Type B pancreatic cell (in vitro differentiated cells): ENCODE data around the gene CD22. TPM values are rescaled to one million over a fixed set of nuclear protein-coding genes. Genes with fewer than 3 reads are reported as not detected.

Experiments
- DNase-seq: peaks from one replicate; pipeline ENCODE4 v3.0.0; 2021; ENCODE audit warnings: mixed read lengths; ENCODE audit not compliant: unreplicated experiment; ENCODE audit errors: extremely low spot score
- H3K27ac Mint-ChIP-seq: 2 replicates; pipeline ENCODE4 v1.8.0; 2021; ENCODE audit warnings: mild to moderate bottlenecking, mixed read lengths
- H3K27me3 Mint-ChIP-seq: 2 replicates; pipeline ENCODE4 v1.8.0; 2021; ENCODE audit warnings: mixed read lengths
- H3K36me3 Mint-ChIP-seq: 2 replicates; pipeline ENCODE4 v1.8.0; 2021; ENCODE audit warnings: mixed read lengths
- H3K4me1 Mint-ChIP-seq: one replicate; pipeline ENCODE4 v1.8.0; 2021; ENCODE audit warnings: mixed read lengths; ENCODE audit not compliant: unreplicated experiment
- H3K4me3 Mint-ChIP-seq: 2 replicates; pipeline ENCODE4 v1.8.0; 2021; ENCODE audit warnings: mild to moderate bottlenecking, mixed read lengths
- H3K9me3 Mint-ChIP-seq: 2 replicates; pipeline ENCODE4 v1.8.0; 2021; ENCODE audit warnings: mixed read lengths
- CTCF ChIP-seq: fragments of 200-600 bp; sonication (generic); conservative IDR thresholded peaks from 2 replicates; pipeline ENCODE4 v1.5.0; 2021; ENCODE audit warnings: antibody characterized with exemption, mild to moderate bottlenecking
- total RNA-seq: library from RNA; stranded (reverse); gene quantifications from 2 replicates; pipeline ENCODE4 v1.2.1, GENCODE V29; 2021; ENCODE audit warnings: low replicate concordance

CD22 gene
- total RNA-seq, 1 donor from 2014 or later: 0.92 TPM

- Mint-ChIP-seq H3K4me3 (no peak overlapping the region), H3K9me3 (no peaks in the 10 kb centered on the region), H3K27ac (no peak overlapping the region), H3K36me3 (no peaks in the 10 kb centered on the region), H3K27me3 (peaks cover 16% of the 10 kb centered on the region), H3K4me1 (peaks cover 9% of the 10 kb centered on the region)
- no peak for TF ChIP-seq CTCF
- DNase-seq: peak; percentile 48
These were observed 17.4 kb downstream of the CD22 start for GRCh38 chr19:35346193-35347052.

GRCh38 chr19:35347171-35347929 lies 18.4 kb downstream of the CD22 start, which contains the start of gene FFAR1:
Gene FFAR1, plus strand, starts transcription at chr19:35347902. Its CDS starts 3,650 bp downstream, at chr19:35351552.
- Mint-ChIP-seq H3K9me3 (no peaks in the 10 kb centered on the region), H3K4me1 (peaks cover 9% of the 10 kb centered on the region), H3K27ac (no peak within 1 kb of the TSS), H3K27me3 (peaks cover 15% of the 10 kb centered on the region), H3K4me3 (no peak within 1 kb of the TSS), H3K36me3 (no peaks in the 10 kb centered on the region)
- no peak for TF ChIP-seq CTCF
- DNase-seq: peak; percentile 36

- no peak overlapping the region for H3K4me3 Mint-ChIP-seq
- H3K27ac Mint-ChIP-seq: no peak overlapping the region
- no peaks in the 10 kb centered on the region for H3K9me3 Mint-ChIP-seq
- peak; percentile 22 for DNase-seq
- H3K4me1 Mint-ChIP-seq: peaks cover 13% of the 10 kb centered on the region
- H3K27me3 Mint-ChIP-seq: peaks cover 17% of the 10 kb centered on the region
- no peak for TF ChIP-seq CTCF
- no peaks in the 10 kb centered on the region for H3K36me3 Mint-ChIP-seq
These were observed 18.9 kb downstream of the CD22 start for GRCh38 chr19:35347930-35348298.

- Mint-ChIP-seq H3K4me1 (peaks cover 14% of the 10 kb centered on the region), H3K36me3 (no peaks in the 10 kb centered on the region), H3K4me3 (no peak overlapping the region), H3K27me3 (peaks cover 18% of the 10 kb centered on the region), H3K27ac (peak overlapping the region; percentile 61), H3K9me3 (no peaks in the 10 kb centered on the region)
- TF ChIP-seq CTCF: no peak
- DNase-seq: peak; percentile 50
These were observed 20.1 kb downstream of the CD22 start for GRCh38 chr19:35348911-35349611.
